GM12875 (cell line): ENCODE results near the gene MBNL2.

ENCODE experiments used
- H3K4me3 ChIP-seq: one replicate; pipeline ENCODE4 v1.5.1; 2011; ENCODE audit warnings: low read depth, low read length, control low read depth
- TF ChIP-seq, protein P1 (sequence below): IDR thresholded peaks from 2 replicates; pipeline ENCODE4 v1.5.1; 2011; ENCODE audit warnings: low read depth, mild to moderate bottlenecking, control low read depth, inconsistent platforms, low read length, moderate library complexity, borderline replicate concordance; ENCODE audit not compliant: insufficient read depth

The MBNL2 gene

GRCh38 chr13:97333983-97334382 is 111.8 kb downstream of the MBNL2 start:
- H3K4me3 ChIP-seq: no peak overlapping the region
- TF ChIP-seq, protein P1, sequence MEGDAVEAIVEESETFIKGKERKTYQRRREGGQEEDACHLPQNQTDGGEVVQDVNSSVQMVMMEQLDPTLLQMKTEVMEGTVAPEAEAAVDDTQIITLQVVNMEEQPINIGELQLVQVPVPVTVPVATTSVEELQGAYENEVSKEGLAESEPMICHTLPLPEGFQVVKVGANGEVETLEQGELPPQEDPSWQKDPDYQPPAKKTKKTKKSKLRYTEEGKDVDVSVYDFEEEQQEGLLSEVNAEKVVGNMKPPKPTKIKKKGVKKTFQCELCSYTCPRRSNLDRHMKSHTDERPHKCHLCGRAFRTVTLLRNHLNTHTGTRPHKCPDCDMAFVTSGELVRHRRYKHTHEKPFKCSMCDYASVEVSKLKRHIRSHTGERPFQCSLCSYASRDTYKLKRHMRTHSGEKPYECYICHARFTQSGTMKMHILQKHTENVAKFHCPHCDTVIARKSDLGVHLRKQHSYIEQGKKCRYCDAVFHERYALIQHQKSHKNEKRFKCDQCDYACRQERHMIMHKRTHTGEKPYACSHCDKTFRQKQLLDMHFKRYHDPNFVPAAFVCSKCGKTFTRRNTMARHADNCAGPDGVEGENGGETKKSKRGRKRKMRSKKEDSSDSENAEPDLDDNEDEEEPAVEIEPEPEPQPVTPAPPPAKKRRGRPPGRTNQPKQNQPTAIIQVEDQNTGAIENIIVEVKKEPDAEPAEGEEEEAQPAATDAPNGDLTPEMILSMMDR: no peak

GRCh38 chr13:97334690-97335089 is 112.6 kb downstream of the MBNL2 start:
- no peak overlapping the region for H3K4me3 ChIP-seq
- TF ChIP-seq, protein P1: no peak

GRCh38 chr13:97335488-97336134 is 113.5 kb downstream of the MBNL2 start:
- H3K4me3 ChIP-seq: no peak overlapping the region
- TF ChIP-seq, protein P1: no peak

DNA sequence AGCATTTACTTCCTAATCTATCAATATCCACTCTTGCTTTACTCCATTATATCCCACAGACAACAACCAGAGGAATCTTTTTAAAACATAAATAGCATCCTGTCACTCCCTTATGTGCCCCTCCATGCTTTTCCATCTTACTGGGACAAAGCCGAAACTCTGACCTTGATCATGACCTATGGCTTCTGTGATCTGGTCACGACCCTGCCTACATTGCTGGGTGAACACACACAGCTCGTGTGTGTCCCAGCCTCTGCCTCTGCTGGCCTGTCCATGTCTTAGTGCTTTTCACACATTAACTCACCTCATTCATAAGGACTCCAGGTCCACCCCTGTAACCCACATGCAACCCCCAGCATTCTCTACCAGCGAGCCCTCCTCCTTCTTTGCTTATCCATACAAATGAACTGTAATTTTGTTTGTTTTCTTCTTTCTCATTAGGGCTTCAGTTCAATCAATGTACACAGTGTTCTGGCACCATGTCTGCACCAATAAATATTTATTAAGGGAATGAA is 115.9 kb downstream of the MBNL2 start:
- TF ChIP-seq, protein P1: no peak
- H3K4me3 ChIP-seq: no peak overlapping the region

GRCh38 chr13:97338571-97338970 is 116.4 kb downstream of the MBNL2 start:
- no peak overlapping the region for H3K4me3 ChIP-seq
- TF ChIP-seq, protein P1: no peak

GRCh38 chr13:97339019-97339987 is 117.2 kb downstream of the MBNL2 start:
- no peak overlapping the region for H3K4me3 ChIP-seq
- TF ChIP-seq, protein P1: no peak
